GM12892 (cell line): Measurements from ENCODE around the gene EEF1AKMT4.

Experiments used
- POLR2A ChIP-seq: IDR thresholded peaks from 2 replicates; pipeline ENCODE4 v1.6.1; 2011; ENCODE audit warnings: low read depth, low read length, control low read depth
- POLR2AphosphoS5 ChIP-seq: IDR thresholded peaks from 2 replicates; pipeline ENCODE4 v1.6.1; 2011; ENCODE audit warnings: low read depth, low read length, control low read depth
- TAF1 ChIP-seq: IDR thresholded peaks from 2 replicates; pipeline ENCODE4 v1.6.1; 2011; ENCODE audit warnings: low read depth, mild to moderate bottlenecking, control low read depth, low read length, borderline replicate concordance

DNA sequence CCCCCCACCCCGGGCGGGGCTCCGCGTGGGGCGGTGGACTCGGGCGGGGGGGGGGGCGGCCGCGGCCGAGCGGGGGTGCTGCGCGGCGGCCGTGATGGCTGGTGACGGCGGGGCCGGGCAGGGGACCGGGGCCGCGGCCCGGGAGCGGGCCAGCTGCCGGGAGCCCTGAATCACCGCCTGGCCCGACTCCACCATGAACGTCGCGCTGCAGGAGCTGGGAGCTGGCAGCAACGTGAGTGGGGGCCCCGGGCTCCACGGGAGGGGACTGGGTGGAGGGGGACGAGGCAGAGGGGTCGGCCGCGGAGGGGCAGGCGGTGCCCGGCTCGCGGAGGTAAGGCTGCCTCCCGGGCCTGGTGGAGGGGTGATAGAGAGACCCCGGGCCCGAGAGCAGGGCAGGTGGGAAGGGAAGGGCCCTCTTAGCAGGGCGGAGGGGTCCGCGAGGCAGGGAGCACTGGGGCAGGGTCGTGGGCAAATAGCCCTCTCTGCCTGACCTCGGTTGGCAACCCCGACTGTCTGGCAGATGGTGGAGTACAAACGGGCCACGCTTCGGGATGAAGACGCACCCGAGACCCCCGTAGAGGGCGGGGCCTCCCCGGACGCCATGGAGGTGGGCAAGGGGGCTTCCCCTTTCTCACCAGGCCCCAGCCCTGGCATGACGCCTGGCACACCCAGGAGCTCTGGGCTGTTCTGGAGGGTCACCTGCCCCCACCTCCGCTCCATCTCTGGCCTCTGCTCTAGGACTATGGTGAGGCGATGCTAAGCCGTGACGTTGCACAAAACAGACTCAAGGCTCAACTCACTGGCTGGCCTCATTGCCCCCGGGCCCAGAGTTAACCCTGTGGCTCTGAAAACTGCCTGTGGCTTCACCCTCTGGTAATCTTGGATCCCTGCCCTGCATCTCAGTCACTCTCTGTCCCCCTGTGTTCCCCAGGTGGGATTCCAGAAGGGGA is 26.8 kb downstream of the EEF1AKMT4 start, which contains the start of gene ECE2:
- TF ChIP-seq POLR2AphosphoS5 = no peak
- no peak for TF ChIP-seq POLR2A
- no peak for TF ChIP-seq TAF1
